Measurements from ENCODE around the gene YWHAG. TPM values are rescaled to one million over a fixed set of nuclear protein-coding genes. Genes with fewer than 3 reads are reported as not detected.

The YWHAG gene
- total and polyA plus RNA-seq, 11 donors = 85.5 to 282 (median 189) TPM

DNA sequence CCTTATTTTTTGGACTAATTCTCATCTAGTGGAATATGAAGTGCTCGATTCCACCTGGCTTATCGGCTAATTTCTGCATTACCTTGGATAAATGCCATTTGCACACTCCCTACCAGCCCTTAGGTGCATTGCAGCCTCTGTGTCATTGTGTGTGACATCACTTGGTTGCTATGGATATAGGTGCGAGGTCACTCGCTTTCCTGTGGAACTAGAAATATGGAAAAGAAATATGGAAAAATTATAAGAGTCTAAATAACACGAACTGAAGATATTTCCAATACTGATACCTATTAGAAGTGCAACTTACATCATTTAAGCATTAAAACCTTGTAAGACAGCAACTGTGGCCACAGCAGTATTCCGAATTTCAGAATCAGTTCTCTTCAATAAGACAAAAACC is 2.0 kb downstream of the YWHAG start:
- Histone ChIP-seq H3K4me3 (peak overlapping the region in 11 of 12 donors; percentile 67 to 100 (median 98)), H3K4me1 (peaks cover 12 to 69% (median 58%) of the 10 kb centered on the region in 12 donors), H3K9me3 (no peaks in the 10 kb centered on the region), H3K27ac (peak overlapping the region in 11 of 12 donors; percentile 11 to 100 (median 99)), H3K36me3 (peaks cover 0 to 27% (median 11%) of the 10 kb centered on the region in 9 donors), H3K27me3 (no peaks in the 10 kb centered on the region)
- intact Hi-C loops (cut with DNase I) = loop anchor here in 3 of 10 donors (2.0 to 5.0 kb wide), 3 partner anchors 34 to 35 kb away; no protein-coding TSS in a partner anchor
- DNase-seq (no peak), ATAC-seq (no peak)
- TF ChIP-seq, protein P1, sequence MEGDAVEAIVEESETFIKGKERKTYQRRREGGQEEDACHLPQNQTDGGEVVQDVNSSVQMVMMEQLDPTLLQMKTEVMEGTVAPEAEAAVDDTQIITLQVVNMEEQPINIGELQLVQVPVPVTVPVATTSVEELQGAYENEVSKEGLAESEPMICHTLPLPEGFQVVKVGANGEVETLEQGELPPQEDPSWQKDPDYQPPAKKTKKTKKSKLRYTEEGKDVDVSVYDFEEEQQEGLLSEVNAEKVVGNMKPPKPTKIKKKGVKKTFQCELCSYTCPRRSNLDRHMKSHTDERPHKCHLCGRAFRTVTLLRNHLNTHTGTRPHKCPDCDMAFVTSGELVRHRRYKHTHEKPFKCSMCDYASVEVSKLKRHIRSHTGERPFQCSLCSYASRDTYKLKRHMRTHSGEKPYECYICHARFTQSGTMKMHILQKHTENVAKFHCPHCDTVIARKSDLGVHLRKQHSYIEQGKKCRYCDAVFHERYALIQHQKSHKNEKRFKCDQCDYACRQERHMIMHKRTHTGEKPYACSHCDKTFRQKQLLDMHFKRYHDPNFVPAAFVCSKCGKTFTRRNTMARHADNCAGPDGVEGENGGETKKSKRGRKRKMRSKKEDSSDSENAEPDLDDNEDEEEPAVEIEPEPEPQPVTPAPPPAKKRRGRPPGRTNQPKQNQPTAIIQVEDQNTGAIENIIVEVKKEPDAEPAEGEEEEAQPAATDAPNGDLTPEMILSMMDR (IDR thresholded peaks at IDR 0.05) = no peak
- TF ChIP-seq POLR2A (IDR thresholded peaks at IDR 0.05) = no peak
- 25 to 32% (median 28%) methylated on average over 6 of the region's 6 CpGs for WGBS, 4 donors

- 82 to 86% (median 84%) methylated on average over 4 of the region's 4 CpGs for WGBS, 4 donors
- Histone ChIP-seq H3K4me1 (peaks cover 12 to 75% (median 62%) of the 10 kb centered on the region in 12 donors), H3K4me3 (peak overlapping the region in 6 of 12 donors; percentile 4 to 100 (median 84)), H3K27ac (peak overlapping the region in 10 of 12 donors; percentile 39 to 100 (median 98)), H3K27me3 (no peaks in the 10 kb centered on the region), H3K9me3 (no peaks in the 10 kb centered on the region), H3K36me3 (peaks cover 0 to 27% (median 11%) of the 10 kb centered on the region in 9 donors)
- intact Hi-C loops (cut with DNase I) = loop anchor here in 3 of 10 donors (2.0 to 5.0 kb wide), 3 partner anchors 33 to 36 kb away; no protein-coding TSS in a partner anchor
- DNase-seq = no peak
- TF ChIP-seq POLR2A (IDR thresholded peaks at IDR 0.05) = no peak
- TF ChIP-seq, protein P1 (IDR thresholded peaks at IDR 0.05) = no peak
- no peak for ATAC-seq
Observed at GRCh38 chr7:76356115-76356514, 2.7 kb downstream of the YWHAG start.

GRCh38 chr7:76354981-76355730 is 3.6 kb downstream of the YWHAG start:
- TF ChIP-seq, protein P1 (IDR thresholded peaks at IDR 0.05) = no peak
- TF ChIP-seq POLR2A (IDR thresholded peaks at IDR 0.05) = no peak
- H3K4me1 ChIP-seq = peaks cover 12 to 80% (median 67%) of the 10 kb centered on the region in 12 donors
- DNase-seq = no peak
- H3K27me3 ChIP-seq = no peaks in the 10 kb centered on the region
- ATAC-seq = peak in 1 of 4 donors; percentile 39
- H3K27ac ChIP-seq = peak overlapping the region; percentile 4 to 100 (median 68)
- 53 to 64% (median 58%) methylated on average over 9 of the region's 9 CpGs for WGBS, 4 donors
- no peaks in the 10 kb centered on the region for H3K9me3 ChIP-seq
- H3K36me3 ChIP-seq = peaks cover 0 to 34% (median 16%) of the 10 kb centered on the region in 9 donors
- intact Hi-C loops (cut with DNase I) = loop anchor here in 2 of 10 donors (5.0 kb wide), 2 partner anchors 33 to 37 kb away; no protein-coding TSS in a partner anchor
- peak overlapping the region in 7 of 12 donors; percentile 1 to 31 (median 18) for H3K4me3 ChIP-seq

- peaks cover 0 to 40% (median 22%) of the 10 kb centered on the region in 9 donors for H3K36me3 ChIP-seq
- H3K4me3 ChIP-seq = peak overlapping the region in 7 of 12 donors; percentile 9 to 31 (median 18)
- TF ChIP-seq, protein P1 (IDR thresholded peaks at IDR 0.05) = no peak
- TF ChIP-seq POLR2A (IDR thresholded peaks at IDR 0.05) = no peak
- peaks cover 12 to 79% (median 62%) of the 10 kb centered on the region in 12 donors for H3K4me1 ChIP-seq
- no peaks in the 10 kb centered on the region for H3K27me3 ChIP-seq
- intact Hi-C loops (cut with DNase I) = no loop called here
- 54 to 68% (median 63%) methylated on average over 4 of the region's 4 CpGs for WGBS, 4 donors
- ATAC-seq = peak in 1 of 4 donors; percentile 22
- H3K27ac ChIP-seq = peak overlapping the region; percentile 4 to 100 (median 68)
- no peak for DNase-seq
- H3K9me3 ChIP-seq = no peaks in the 10 kb centered on the region
Observed at GRCh38 chr7:76354516-76354915, 4.3 kb downstream of the YWHAG start.

Measured in heart left ventricle (tissue), 16 donors.